Measurements from ENCODE around the gene SPIRE2. TPM values are rescaled to one million over a fixed set of nuclear protein-coding genes. Genes with fewer than 3 reads are reported as not detected.
"Not testable (repeated sequence)": the region's sequence is repeated elsewhere in the genome, so short reads cannot be mapped to it uniquely, and the experiment has no call there.

SPIRE2 gene
- polyA plus RNA-seq, 4 donors, result 9.5 to 22.5 (median 14.2) TPM

DNA sequence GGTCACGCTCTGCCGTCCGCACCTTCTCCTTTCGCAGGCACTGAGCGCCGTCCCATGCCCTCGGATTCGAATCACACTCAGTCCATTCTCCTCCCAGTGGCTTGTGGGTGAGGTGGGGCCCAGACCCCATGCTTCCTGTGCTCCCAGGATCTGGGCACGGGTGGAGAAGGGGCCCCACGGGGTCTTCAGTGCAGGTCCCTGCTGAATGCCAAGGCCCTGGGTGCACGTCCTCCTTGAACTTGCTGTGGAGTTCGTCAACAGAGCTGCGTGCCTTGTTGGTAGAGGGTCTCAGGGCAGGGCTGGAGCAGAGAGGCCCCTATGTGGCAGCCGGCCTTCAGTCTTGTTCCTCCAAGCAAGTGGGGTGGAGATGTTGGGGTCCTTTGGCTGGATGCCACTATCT lies 83.1 kb downstream of the SPIRE2 start:
- DNase-seq (ENCODE audit: low read depth in 4 of 4, low spot score in 2 of 4), result no peak

DNA sequence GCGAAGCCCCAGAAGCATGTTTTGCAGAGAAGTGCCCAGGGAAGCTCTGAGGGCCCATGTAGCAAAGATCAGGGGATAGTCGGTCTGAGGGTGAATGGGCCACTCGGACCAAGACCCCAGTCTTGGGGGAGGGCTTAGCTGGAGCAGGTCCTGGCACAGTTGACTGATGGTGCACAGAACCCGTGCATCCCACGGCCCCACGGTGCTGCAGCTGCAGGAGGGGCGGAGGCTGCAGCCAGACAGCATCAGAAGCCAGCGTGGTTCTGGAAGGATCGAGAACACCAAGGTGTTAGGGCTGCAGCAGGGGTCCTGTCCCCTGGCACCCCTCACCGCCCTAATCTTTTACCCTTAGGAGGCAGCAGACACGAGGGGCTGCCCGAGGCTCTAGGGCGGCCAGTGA lies 83.9 kb downstream of the SPIRE2 start:
- DNase-seq (ENCODE audit: low read depth in 4 of 4, low spot score in 2 of 4), result no peak

DNA sequence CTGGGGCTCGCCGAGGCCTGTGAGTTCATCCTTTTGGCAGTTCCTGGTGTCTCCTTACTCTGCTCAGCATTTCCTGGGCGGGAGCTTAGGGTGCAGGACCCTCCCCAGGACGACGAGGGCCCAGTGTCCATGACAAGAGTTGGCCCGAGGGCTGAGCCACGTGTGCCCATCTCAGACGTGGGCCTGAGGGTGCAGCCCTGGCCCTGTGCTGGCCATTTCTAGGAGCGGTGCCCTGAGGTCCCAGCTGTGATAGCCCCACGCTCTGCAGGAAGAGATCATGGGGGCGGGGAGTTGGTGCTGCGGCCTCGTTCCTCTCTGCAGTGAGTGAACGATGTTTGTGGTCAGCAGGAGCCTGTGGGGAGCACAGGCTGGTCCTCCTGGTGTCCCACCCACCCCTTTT lies 84.4 kb downstream of the SPIRE2 start:
- DNase-seq (ENCODE audit: low read depth in 4 of 4, low spot score in 2 of 4), result no peak

DNA sequence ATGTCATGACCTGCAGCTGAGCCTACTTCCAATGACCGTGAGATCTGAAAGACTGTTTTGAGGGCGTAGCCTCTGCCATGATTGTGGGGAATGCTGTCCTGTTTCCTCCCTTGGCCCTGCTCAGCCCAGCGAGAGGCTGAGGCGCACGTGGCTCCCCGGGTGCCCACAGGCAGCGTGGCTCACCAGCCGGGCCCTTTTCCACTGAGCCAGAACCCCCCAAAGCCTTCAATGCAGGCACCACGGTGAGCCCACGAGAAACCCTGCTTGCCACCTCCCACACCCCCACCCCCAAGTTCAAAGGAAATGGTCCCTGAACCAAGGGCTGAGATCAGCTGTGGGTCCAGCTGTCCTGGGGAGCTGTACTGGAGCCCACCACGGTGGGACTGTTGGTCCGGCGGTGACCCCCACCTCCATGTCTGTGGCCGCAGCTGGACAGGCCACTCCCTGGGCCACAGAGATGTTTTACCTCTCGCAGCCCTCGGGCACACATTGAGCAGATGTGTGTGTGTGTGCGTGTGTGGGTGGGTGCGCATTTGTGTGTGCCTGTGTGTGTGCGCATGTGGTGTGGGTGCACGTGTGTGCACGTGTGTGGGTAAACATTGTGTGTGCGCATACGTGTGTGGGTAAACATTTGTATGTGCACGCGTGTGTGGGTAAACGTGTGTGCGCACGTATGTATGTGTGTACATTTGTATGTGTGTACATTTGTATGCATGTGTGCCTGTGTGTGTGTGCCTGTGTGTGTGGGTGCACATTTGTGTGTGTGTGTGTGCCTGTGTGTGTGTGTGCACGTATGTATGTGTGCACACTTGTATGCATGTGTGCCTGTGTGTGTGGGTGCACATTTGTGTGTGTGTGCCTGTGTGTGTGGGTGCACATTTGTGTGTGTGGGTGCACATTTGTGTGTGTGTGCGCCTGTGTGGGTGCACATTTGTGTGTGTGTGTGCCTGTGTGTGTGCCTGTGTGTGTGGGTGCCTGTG lies 85.4 kb downstream of the SPIRE2 start:
- no peak for DNase-seq (ENCODE audit: low read depth in 4 of 4, low spot score in 2 of 4)

DNA sequence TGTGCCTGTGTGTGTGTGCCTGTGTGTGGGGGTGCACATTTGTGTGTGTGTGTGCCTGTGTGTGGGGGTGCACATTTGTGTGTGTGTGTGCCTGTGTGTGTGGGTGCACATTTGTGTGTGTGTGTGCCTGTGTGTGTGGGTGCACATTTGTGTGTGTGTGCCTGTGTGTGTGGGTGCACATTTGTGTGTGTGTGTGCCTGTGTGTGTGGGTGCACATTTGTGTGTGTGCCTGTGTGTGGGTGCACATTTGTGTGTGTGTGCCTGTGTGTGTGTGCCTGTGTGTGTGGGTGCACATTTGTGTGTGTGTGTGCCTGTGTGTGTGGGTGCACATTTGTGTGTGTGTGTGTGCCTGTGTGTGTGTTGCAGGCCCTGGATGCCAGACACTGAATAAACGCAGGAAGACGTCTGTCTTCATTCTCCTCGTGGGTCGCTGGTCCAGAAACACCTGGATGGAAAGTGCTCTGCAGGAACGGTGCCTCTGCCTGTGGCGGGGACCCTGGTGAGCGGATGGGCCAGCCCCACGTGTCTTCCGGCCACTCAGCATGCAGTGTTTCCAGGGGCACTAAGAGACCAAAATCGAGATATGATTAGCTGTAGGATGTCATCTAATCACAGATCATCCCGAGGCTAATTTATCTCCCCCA lies 86.5 kb downstream of the SPIRE2 start:
- not testable (repeated sequence) for DNase-seq (ENCODE audit: low read depth in 4 of 4, low spot score in 2 of 4)

DNA sequence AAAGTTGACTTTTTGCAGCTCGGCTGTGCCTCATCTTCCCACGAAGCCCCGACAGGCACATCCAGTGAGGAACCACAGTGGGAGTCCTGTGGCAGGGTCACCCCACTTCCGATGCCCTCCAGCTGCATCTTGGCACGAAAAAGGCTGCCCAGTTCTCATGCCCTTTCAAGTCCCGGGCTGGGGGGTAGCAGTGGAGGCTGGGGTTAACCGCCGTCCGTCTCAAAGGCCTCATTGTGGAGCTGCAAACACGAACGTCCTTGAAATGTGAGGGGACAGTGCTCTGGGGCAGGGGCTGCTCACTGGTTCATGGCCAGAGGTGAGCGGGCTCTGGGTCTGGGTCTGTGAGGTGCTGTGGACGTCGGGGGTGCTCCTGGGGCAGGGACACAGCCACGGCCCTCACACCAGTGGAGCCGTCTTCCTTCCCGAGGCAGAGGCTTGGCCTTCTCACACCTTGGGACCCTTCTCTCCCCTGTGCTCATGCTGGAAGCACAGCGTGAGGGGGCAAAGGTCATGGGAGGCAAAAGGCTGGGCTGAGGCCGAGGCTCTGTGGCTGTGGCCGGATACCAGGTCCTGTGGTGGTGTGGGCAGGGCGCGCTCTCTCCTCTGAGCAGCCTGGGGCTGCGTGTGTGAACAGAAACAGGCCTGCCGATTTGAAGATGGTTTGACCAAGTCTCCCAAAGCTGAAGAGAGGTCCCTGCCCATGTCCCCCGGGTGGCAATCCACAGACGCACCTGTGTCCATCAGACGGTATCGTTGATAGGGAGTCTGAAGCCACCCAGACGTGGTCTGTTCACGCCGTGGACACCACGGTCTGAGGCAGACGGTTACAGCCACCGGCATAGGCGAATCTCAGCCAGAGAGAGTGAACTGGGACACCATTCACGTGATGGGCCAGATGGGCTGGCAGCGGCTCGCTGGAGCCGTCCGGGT lies 87.3 kb downstream of the SPIRE2 start:
- DNase-seq (ENCODE audit: low read depth in 4 of 4, low spot score in 2 of 4), result no peak

DNA sequence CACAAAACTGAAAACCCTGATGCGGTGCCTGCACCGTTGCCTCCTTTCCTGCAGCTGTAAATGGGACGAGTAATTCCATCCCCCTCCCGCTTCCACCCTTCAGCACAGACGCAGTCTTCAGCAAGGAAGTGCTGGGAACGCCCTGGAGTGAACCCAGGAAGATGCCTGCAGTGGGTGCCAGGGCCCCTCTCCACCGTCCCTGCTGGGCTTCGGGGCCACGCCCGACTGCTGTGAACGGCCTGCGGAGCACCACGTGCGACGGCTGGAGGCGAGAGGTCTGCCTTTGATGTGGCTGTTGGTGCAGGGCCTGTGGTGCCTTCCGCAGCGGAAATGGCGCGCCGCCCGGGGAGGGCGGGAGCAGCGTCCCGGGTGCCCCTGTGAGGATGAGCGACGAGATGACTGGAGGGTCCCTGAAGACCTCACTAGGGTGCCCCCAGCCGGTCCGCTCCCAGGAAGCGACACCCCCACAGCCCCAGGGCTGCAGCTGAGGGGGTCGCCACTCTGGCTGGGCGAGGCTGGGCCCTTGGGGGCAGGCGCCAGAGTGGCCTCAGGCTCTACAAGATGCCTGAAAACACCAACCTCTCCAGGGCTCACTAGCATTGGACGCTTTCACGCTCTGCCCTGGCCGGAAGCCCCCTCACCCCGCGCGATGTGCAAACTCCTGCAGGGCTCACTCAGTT lies 89.6 kb downstream of the SPIRE2 start:
- DNase-seq (ENCODE audit: low read depth in 4 of 4, low spot score in 2 of 4), result no peak

DNA sequence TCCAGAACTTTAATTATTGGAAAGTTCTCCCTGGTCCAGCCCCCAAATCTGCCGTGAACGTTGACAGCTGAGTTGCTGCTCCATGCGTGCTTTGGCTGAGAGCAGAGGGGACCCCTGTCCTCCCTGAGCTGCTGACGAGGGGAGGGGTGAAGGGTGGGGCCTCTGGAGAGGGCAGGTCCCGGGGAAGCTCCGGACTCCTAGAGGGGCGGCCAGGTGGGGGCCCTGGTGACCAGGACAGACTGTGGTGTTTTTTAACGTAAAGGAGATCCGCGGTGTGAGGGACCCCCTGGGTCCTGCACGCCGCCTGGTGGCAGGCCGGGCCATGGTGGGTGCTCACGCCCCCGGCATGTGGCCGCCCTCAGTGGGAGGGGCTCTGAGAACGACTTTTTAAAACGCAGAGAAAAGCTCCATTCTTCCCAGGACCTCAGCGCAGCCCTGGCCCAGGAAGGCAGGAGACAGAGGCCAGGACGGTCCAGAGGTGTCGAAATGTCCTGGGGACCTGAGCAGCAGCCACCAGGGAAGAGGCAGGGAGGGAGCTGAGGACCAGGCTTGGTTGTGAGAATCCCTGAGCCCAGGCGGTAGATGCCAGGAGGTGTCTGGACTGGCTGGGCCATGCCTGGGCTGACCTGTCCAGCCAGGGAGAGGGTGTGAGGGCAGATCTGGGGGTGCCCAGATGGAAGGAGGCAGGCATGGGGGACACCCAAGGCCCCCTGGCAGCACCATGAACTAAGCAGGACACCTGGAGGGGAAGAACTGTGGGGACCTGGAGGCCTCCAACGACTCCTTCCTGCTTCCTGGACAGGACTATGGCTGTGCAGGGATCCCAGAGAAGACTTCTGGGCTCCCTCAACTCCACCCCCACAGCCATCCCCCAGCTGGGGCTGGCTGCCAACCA lies 90.4 kb downstream of the SPIRE2 start, which contains the start of gene MC1R:
Gene MC1R, plus strand, starts transcription at position 410 of the 895 bp plus-strand sequence. Its CDS starts 397 bp downstream, at position 807.
- no peak for DNase-seq (ENCODE audit: low read depth in 4 of 4, low spot score in 2 of 4)

DNA sequence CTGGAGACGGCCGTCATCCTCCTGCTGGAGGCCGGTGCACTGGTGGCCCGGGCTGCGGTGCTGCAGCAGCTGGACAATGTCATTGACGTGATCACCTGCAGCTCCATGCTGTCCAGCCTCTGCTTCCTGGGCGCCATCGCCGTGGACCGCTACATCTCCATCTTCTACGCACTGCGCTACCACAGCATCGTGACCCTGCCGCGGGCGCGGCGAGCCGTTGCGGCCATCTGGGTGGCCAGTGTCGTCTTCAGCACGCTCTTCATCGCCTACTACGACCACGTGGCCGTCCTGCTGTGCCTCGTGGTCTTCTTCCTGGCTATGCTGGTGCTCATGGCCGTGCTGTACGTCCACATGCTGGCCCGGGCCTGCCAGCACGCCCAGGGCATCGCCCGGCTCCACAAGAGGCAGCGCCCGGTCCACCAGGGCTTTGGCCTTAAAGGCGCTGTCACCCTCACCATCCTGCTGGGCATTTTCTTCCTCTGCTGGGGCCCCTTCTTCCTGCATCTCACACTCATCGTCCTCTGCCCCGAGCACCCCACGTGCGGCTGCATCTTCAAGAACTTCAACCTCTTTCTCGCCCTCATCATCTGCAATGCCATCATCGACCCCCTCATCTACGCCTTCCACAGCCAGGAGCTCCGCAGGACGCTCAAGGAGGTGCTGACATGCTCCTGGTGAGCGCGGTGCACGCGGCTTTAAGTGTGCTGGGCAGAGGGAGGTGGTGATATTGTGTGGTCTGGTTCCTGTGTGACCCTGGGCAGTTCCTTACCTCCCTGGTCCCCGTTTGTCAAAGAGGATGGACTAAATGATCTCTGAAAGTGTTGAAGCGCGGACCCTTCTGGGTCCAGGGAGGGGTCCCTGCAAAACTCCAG lies 91.5 kb downstream of the SPIRE2 start:
- no peak for DNase-seq (ENCODE audit: low read depth in 4 of 4, low spot score in 2 of 4)

DNA sequence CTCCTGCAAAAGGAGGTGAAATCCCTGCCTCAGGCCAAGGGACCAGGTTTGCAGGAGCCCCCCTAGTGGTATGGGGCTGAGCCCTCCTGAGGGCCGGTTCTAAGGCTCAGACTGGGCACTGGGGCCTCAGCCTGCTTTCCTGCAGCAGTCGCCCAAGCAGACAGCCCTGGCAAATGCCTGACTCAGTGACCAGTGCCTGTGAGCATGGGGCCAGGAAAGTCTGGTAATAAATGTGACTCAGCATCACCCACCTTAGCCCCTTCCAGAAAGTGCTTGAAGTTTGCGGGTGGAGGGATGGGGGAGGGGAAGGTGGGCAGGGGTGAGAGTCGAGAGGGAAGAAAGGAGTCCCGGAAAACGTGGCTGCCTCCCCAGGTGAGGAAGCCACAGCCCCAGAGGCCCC lies 92.4 kb downstream of the SPIRE2 start:
- no peak for DNase-seq (ENCODE audit: low read depth in 4 of 4, low spot score in 2 of 4)

Other genes starting within 250 kb of the SPIRE2 start
- 10 to 100 TPM; 24.5 to 51.1 (median 41.6) TPM for gene DPEP1, start 214.8 kb upstream of the SPIRE2 start, polyA plus RNA-seq (ENCODE audit: insufficient read length in 4 of 4)
- 10 to 100 TPM; 69.0 to 96.4 (median 85.2) TPM for gene CHMP1A, start 170.8 kb upstream of the SPIRE2 start, polyA plus RNA-seq (ENCODE audit: insufficient read length in 4 of 4)
- gene SPATA33, start 170.6 kb upstream of the SPIRE2 start, polyA plus RNA-seq (ENCODE audit: insufficient read length in 4 of 4), result 10 to 100 TPM; 13.9 to 16.6 (median 15.6) TPM
- 100 to 1,000 TPM in 2 of 4 donors, 10 to 100 TPM in 2; 87.1 to 165 (median 121) TPM for gene CDK10, start 141.8 kb upstream of the SPIRE2 start, polyA plus RNA-seq (ENCODE audit: insufficient read length in 4 of 4)
- gene SPATA2L, start 126.8 kb upstream of the SPIRE2 start, polyA plus RNA-seq (ENCODE audit: insufficient read length in 4 of 4), result 1 to 10 TPM; 5.3 to 9.8 (median 8.2) TPM
- 10 to 100 TPM in 3 of 4 donors, 1 to 10 TPM in 1; 8.7 to 16.3 (median 15.5) TPM for gene VPS9D1, start 107.6 kb upstream of the SPIRE2 start, polyA plus RNA-seq (ENCODE audit: insufficient read length in 4 of 4)
- 10 to 100 TPM; 20.9 to 39.6 (median 29.8) TPM for gene ZNF276, start 106.9 kb upstream of the SPIRE2 start, polyA plus RNA-seq (ENCODE audit: insufficient read length in 4 of 4)
- gene FANCA, start 11.8 kb upstream of the SPIRE2 start, polyA plus RNA-seq (ENCODE audit: insufficient read length in 4 of 4), result 10 to 100 TPM; 15.6 to 56.3 (median 33.0) TPM
- gene TCF25, start 45.1 kb downstream of the SPIRE2 start, polyA plus RNA-seq (ENCODE audit: insufficient read length in 4 of 4), result 100 to 1,000 TPM; 123 to 176 (median 148) TPM
- 1 to 10 TPM; 2.1 to 8.5 (median 5.4) TPM for gene MC1R, start 90.4 kb downstream of the SPIRE2 start, polyA plus RNA-seq (ENCODE audit: insufficient read length in 4 of 4)
- 10 to 100 TPM in 3 of 4 donors, 1 to 10 TPM in 1; 9.0 to 13.7 (median 13.6) TPM for gene TUBB3, start 94.9 kb downstream of the SPIRE2 start, polyA plus RNA-seq (ENCODE audit: insufficient read length in 4 of 4)
- gene DEF8, start 120.3 kb downstream of the SPIRE2 start, polyA plus RNA-seq (ENCODE audit: insufficient read length in 4 of 4), result 10 to 100 TPM; 34.8 to 55.4 (median 46.0) TPM
- 10 to 100 TPM in 3 of 4 donors, 1 to 10 TPM in 1; 8.9 to 15.6 (median 14.7) TPM for gene DBNDD1, start 191.0 kb downstream of the SPIRE2 start, polyA plus RNA-seq (ENCODE audit: insufficient read length in 4 of 4)
- 1 to 10 TPM in 1 of 4 donors, under 1 TPM in 3; 0.22 to 1.2 (median 0.39) TPM for gene PRDM7, start 248.9 kb downstream of the SPIRE2 start, polyA plus RNA-seq (ENCODE audit: insufficient read length in 4 of 4)

Measured in left renal cortex interstitium (tissue), 4 donors.